GM19240 (cell line): ENCODE data around the gene MARK3.

Source experiments
- DNase-seq: peaks from one replicate; pipeline ENCODE4 v3.0.0; 2011; ENCODE audit warnings: low spot score; ENCODE audit not compliant: insufficient read length

The MARK3 gene

DNA sequence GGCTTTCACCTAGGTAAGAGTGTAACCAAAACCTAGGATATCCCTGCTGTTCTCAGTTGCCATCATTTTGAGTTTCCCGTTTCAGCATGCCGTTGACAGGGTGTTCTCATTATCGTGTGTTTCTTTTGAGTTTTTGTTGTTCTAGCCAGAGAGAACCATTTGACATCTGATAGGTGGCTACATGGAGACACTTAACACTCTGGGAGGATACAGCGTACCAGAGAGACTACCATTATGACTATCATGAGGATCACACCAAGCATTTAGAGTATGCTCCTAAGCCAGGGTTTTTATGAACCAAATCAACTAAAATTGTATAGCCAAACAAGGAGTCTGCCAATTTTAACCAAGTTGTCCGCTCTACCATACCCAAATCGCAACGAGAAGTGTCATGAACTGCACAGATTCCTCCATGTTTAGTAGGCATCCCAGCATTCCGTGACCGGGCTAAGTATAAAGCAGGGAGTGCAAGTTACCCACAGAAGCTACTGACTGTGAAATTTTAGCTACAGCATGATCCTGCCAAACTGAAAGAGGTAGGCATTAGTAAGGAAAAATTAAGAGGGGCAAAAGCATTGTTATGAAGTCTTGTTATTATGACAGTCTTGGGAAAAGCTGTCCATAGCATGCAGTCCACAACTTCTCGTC lies 48.8 kb downstream of the MARK3 start:
- no peak for DNase-seq

DNA sequence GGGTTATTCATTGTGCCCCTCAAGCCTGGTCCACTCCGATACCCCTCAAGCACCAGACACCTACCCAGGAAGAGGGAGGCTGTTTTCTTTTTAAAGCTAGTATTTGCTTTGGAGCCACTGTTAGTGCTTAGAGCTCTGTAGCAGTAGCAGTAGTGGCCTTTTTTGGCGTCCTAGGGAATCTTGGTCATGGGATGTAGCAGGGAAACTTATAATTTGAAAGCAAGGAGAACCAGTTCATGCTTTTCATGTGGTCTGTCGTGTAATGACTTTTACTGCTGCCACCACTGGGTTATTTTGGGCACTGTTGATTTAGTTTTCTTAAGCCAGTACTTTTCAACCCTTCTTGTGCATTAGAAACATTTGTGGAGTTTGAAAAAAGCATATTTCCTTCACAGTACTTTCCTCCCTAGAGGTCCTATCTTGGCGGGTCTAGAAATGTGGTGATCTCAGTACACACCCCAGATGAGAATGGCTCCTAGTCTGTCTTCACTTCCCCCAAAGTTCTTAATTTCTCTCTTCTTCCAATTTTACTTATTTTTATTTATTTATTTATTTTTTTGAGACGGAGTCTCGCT lies 49.7 kb downstream of the MARK3 start:
- DNase-seq, result no peak

DNA sequence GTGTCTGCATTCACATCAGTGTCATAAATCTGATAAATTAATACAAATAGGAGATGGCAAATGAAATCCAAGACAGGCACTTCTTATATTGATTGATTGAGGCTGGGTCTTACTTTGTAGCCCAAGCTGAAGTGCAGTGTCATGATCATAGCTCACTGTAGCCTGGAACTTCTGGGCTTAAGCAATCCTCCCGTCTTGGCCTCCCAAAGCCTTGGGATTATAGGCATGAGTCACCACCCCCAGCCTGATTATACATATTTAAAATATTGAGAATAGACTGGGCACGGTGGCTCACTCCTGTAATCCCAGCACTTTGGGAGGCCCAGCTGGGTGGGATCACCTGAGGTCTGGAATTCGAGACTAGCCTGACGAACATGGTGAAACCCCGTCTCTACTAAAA lies 51.3 kb downstream of the MARK3 start:
- DNase-seq, result no peak

DNA sequence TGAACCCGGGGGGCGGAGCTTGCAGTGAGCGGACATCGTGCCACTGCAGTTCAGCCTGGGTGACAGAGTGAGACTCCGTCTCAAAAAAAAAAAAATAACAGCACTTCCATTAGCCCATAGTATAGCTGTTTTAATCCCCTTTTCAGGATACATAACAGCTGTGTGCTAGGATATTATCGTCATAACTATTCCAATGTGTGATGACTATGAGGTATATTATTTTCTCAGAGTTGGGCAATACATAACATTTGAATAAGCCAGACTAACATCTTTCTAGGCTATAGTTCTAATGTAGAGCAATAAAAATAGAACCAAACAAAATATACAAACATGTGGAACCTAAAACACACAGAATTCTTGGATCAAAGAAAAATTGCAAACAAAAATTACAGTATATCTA lies 57.1 kb downstream of the MARK3 start:
- DNase-seq, result no peak

DNA sequence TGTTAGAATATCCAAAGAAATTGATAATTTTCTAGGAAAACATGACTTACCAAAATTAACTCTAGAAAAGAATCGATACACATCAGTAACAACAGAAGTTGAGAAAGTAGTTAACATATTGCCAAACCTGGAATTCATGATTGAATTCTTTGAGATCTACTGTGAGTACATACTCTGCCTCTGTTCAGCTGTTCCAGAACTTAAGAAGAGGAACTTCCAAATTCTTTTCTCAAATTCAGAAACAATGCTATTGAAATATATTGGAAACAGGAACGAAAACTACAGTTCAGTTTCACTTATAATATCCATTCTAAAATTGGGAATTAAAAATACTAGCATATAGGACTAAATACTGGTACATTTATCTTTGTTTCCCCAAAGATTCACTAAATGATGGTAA lies 57.9 kb downstream of the MARK3 start:
- no peak for DNase-seq

DNA sequence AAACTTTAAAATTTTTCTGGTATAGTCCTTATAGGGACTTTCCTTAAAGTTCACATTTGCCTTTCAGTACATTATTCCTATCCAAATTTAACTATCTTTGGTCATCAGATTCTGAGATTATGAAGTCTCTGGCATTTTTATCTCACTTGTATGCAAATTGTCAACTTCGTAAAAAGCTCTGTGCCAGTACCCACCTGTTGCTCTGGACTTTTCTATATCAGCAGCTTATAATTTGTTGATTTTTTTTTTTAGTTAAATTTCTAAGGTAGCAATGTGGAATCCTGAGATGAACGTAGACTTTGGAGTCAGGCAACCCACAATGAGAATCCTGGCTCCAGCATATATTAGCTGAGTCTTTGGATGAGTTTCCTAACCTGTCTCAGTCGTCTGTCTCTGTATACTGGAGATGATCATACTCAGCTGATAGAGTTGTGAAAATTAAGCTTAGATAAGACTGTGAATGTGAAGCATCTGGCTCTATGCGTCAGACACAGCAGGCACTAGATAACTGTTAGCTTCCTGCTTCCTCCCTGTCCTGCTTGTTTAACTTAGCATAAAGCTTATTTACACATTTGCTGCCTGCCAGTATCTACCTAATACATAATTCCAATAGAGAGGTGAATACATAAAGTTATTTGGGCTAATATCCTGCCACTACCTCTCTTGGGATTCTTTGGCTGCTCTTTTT lies 59.8 kb downstream of the MARK3 start:
- no peak for DNase-seq

DNA sequence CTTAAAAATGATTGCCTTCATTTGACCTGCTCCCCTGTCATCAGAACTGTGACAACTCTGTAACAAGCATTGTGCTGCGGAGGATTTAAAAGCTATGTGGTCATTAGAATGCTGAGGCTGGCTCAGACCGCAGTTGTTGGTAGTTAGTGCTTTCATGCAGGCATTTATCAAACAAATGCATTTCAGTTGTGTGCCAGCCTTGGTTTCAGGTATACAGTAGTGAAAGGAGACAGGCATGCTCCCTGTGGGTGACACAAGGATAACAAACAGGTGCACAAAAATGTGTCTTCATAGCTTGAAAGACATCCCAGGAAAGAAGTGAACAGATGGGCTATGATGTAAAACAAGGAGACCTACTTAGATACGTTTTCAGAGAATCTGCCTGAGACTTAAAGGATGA lies 60.6 kb downstream of the MARK3 start:
- no peak for DNase-seq

DNA sequence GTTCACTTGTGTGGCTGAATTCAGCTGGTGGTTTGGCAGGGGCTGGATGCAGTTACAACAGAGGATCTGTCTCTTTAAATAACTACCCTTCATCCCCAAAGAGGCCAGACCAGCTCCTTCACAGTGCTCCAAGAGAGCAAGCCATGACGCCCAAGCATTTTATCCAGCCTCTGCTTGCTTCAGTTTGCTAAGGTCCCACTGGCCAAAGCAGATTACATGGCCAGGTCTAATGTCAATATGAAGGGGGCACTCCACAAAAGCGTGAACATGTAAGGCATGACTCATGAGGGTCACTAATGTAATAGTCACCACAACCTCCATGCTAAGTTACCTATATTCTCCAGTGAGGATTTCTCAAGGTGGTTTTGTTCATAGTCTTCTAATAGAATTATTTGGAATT lies 62.9 kb downstream of the MARK3 start:
- no peak for DNase-seq

DNA sequence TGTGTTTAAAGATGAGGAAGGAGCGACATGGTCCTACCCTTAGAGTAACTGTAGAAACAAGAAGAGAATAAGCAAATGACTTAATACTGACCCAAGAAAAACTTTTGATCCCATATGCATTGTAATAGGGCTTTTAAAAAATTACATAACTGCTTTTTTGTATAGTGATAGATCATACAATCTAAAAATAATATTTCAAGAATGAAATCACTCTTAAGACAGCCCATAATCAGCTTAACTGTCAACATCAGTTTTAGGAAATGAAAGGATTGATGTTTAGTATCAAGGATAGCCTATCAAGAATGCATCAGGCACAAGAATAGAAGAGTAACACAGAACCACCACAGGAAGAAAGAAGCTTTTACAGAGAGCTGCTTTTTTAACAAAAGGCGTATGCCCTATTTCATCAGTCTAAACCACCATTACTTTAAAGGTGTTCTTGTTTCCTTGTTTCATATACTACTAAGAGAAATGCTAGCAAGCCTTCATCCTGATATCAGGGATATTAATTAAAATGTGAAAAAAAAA lies 64.5 kb downstream of the MARK3 start:
- DNase-seq, result no peak

DNA sequence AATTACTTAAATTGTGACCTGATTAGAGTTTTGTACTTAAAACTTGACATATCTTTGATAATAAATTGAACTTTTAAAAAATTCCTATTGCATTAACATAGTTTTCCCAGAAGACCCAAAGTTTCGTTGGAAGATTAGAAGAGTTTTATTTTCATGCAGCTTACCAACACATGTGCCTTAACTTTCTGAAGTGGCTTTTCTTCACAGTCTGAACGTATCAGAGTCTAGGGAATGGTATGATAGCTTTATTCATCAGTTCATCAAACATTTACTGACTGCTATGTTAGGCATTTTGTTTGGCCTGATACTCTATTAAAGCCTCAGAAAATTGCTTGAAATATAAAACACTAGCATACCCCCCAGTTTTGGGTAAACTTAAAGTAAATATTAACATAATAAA lies 65.2 kb downstream of the MARK3 start:
- DNase-seq, result no peak

DNA sequence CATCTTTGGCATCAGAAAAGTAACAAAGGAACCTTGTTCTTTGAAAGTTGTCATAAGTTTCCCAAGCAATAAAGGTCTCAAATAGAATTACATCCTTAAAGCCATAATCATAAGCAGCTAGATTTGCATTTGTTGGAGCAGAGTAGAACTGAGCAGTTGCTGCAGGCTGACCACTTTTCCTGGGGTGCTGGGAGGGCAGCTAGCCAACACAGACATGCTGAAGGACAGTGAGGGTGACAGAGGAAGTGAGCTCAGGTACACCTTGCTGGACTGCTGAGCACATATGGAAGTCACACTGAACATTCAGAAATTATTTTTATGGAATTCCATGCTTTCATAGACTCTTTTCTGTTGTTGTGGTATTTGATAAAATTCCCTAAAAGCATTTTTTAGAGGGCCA lies 66.2 kb downstream of the MARK3 start:
- DNase-seq, result no peak

DNA sequence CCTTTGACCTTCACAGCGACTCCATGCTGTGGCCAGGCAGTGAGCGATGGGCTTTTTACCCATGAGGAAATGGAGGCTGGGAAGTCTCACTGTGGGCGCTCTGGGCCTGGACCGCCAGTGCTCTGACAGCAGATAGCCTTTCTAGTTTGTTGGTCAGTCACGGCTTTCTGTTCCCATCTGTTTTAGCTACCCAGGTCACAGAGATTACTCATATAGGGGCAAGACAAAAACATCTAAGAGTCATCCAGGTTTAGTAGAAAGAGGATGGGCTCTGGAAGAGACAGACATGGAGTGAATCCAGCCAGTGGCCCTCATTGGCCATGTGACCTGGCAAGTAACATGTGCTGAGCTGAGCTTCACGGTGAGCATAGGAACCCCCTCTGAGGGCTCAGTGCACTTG lies 68.6 kb downstream of the MARK3 start:
- no peak for DNase-seq

DNA sequence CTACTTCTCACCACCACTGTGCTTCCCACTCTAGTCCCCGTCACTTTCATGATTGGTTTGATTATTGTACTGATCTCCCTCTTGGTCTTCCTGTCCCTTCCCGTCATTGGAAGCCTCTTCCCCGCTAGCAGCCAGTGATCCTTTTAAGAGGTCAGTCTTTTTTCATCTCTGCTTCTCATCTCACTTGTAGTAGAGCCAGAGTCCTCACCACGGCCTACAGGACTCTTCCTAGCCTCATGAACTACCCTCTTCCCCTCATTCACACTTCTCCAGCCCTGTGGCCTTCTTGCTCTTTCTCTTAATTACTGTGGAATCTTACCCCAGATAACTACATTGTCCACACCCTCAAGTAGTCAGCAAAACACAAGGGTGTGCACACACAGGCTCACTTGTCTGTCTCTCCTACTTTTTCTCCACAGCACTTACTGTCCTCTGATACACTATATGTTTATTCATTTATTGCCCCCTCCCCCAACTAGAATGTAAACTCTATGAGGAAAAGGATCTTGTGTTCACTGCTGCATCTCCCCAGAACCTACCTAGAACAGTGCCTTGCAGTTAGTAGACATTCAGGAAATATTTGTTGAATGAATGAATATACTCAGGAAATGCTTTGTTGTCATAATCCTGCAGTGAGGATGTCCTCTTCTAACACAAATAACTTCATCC lies 71.1 kb downstream of the MARK3 start:
- DNase-seq, result no peak

DNA sequence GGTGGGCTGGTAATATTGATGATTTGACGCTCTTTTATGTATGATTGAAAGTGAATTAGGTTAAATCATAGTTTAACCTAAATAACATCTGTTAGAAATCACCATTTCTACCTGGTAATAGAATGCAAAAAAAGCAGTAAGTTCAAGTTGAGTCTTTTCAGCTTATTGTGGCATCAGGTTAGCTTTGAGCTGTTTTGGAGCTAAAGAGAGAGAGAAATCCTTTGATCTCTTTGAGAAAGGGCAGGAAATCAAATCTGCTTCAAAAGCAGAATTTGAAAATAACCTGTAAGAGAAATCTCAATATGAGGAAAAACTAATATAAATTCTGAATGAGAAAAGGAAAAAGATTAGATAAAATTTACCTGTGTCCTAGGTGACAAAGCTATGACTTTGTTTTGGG lies 75.2 kb downstream of the MARK3 start:
- no peak for DNase-seq

DNA sequence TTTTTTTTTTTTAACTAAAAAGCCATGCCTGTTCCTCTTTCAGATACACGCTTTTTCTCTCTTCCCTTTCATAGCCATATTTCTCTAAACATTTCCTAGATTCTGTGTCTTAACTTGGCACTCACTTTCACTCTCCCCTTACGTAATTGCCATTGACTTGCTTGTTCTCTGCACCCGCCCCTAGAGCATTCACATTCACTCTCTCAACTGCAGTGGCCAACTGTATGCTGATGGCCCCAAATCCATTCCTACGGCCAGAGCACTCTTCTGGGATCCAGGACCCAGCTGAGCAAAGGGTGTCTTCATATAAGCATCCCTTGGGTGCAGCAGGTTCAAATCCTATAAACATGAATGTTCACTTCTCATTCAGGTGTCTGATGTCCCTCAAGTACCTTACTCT lies 77.9 kb downstream of the MARK3 start:
- DNase-seq, result no peak

DNA sequence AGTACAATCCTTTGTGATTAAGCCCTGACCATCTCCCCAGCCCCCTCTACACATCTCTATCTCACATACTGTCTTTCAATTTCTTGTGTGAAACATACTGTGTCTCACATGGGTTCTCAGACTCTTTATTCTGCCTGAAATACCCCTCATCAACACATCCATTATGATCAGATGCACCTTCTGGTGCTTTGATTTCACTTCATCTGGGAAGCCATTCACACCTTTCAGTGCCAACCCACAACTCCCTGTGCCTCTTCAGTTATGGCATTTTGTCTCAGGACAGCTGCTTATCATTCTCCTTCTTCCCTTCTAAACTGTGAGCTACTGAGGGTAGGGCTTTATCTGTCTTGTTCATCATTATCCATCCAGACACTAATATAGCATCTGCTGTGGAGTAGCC lies 78.6 kb downstream of the MARK3 start:
- DNase-seq, result no peak

DNA sequence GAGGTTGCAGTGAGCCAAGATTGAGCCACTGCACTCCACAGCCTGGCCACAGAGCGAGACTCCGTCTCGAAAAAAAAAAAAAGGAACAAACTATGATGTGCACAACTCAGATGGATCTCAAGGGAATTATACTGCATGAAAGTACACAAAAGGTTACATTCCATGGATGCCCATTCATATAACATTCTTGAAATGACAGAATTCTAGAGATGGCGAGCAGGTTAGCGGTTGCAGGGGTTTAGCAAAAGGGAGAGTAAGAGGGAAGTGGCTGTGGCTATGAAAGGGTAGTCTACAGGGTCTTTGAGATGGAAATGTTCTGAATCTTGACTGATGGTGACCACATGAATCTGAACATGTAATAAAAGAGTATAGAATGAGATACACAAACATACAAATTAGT lies 87.7 kb downstream of the MARK3 start:
- no peak for DNase-seq

DNA sequence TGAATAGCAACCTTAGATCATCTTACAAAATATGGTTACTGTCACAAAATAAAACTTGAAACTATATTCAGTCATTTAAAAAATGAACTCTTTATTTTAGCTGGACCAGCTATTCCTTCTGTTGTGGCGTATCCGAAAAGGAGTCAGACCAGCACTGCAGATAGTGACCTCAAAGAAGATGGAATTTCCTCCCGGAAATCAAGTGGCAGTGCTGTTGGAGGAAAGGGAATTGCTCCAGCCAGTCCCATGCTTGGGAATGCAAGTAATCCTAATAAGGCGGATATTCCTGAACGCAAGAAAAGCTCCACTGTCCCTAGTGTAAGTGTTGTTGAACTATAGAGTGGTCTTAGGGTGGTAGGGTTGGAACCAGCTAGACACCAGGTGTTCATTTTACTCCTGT lies 89.7 kb downstream of the MARK3 start:
- DNase-seq, result no peak

DNA sequence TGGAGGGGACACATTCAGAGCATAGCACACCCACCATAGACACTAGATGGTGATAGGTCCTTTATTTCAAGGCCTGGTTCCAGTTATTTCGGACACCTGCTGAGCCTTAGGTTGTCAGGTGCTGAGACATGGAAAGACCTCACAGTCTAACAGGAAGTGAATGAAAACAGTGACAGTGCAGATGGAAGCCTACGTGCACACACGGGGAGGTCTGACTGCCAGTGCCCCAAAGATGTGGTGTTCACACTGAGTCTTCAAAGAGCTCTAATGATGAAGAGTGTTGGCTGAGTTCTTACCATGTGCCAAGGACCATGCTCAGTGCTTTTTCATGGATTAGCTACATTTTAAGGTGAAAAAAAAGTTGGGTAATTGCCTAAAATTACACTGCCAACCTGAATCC lies 90.8 kb downstream of the MARK3 start:
- DNase-seq, result no peak

DNA sequence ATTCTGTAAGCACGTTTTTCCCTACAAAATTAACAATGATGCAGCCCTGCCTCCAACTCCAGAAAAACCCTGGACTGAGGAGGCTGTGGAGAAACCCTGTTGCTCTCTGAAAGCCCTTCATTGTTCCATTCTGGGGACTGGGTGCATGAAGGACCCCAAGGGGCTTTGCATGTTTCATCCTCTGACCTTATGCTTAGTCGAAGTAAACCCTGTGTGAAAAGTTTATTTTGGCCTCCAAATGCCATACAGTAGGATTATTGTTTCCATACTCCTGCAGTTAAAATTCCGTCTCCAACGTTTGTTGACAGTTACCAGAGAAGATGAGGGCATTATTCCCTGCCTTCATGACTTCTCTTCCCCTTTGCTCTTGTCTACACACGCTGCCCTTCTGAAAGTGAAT lies 91.4 kb downstream of the MARK3 start:
- no peak for DNase-seq

DNA sequence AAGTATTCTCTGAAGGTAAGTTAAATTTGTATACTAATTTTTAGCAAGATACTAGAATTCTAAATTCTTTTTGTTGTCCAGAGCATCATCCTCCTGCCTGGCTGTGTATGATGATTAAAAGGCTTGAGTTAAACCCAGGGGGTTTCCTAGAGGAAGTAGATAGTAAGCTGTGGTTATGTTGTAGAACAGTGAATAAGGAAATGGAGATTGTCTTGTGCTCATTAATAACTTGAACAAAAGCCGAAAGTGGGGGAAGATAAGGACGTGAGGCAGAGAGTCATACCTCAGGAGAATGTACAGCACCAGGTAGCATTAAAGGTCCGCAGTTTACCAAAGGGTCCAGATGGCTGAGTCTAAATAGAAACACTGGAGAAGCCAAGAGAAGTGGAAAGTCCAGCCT lies 95.4 kb downstream of the MARK3 start:
- DNase-seq, result no peak

DNA sequence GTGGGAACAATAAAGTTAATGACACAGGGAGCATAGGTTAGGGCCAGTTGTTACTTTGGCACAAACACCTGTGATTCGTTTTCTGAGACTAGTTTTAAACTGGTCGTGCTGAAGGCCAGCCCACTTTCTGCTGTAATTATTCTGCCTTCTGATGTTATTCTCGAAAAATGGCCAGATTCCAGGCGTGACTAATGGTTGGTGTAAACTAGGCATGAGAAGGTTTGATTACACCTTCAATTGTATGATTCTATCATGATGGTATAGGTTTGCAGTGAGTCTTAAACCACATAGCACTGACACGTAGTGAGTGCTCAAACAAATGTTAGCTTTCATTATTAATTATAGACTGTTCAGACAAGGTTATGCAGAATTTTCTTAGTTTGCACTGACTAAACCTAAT lies 98.4 kb downstream of the MARK3 start:
- no peak for DNase-seq
